SH-SY5Y (cell line): Measurements from ENCODE around the gene JAZF1.

Experiments
- GATA2 ChIP-seq: IDR thresholded peaks from 2 replicates; pipeline ENCODE4 v1.6.1; 2011; ENCODE audit warnings: mild to moderate bottlenecking, low read depth, low read length
- GATA3 ChIP-seq: IDR thresholded peaks from 2 replicates; pipeline ENCODE4 v1.6.1; 2011; ENCODE audit warnings: low read depth, mild to moderate bottlenecking, low read length, moderate library complexity

- TF ChIP-seq GATA3 (no peak), GATA2 (no peak)
Measured at GRCh38 chr7:28062197-28062991, 118.2 kb downstream of the JAZF1 start.
